ENCODE results near the gene SAMD11.
"Not testable (repeated sequence)": the region's sequence is repeated elsewhere in the genome, so short reads cannot be mapped to it uniquely, and the experiment has no call there.

Gene SAMD11, protein sequence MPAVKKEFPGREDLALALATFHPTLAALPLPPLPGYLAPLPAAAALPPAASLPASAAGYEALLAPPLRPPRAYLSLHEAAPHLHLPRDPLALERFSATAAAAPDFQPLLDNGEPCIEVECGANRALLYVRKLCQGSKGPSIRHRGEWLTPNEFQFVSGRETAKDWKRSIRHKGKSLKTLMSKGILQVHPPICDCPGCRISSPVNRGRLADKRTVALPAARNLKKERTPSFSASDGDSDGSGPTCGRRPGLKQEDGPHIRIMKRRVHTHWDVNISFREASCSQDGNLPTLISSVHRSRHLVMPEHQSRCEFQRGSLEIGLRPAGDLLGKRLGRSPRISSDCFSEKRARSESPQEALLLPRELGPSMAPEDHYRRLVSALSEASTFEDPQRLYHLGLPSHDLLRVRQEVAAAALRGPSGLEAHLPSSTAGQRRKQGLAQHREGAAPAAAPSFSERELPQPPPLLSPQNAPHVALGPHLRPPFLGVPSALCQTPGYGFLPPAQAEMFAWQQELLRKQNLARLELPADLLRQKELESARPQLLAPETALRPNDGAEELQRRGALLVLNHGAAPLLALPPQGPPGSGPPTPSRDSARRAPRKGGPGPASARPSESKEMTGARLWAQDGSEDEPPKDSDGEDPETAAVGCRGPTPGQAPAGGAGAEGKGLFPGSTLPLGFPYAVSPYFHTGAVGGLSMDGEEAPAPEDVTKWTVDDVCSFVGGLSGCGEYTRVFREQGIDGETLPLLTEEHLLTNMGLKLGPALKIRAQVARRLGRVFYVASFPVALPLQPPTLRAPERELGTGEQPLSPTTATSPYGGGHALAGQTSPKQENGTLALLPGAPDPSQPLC

DNA sequence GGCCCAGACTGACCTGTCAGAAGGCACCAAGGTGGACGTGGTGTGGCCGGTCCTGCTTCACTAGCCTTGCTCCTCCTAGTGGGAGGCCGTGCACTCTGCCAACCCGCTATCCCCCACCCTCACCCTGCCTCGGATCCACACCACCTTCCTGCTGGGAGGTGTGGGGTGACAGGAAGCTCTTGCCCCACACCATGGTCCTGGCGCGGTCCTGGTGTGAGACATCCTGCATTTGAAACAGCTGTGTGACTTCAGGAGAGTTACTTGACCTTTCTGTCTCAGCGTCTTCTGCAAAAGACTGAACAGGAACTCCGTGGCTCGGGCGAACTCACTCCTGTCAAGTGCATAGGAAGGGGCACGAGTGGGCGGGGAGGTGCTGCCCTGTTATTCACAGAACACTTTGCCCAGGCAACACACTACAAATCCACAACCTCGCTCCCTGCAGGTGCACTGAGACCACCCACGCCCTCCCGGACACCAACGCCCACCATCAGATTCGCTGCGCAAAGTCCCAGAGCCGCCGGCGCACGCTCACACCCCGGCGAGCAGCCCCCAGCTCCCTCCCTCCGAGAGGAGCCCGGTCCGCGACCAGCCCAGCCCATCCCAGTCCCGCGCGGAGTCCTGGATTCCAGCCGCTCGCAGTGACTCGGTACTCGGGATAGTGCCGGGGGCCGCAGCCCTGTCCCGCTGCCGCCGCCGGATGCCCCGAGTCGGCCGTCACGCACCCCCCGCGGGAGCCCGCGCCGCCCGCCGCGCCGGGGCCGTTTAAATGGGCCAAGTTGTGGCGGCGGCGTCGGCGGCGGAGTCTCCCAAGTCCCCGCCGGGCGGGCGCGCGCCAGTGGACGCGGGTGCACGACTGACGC lies at the start of gene SAMD11:
TSS of gene SAMD11 (plus strand) at position 793 of the 860 bp plus-strand sequence. CDS start 509 bp downstream, outside the sequence.
- DNase-seq: no peak

DNA sequence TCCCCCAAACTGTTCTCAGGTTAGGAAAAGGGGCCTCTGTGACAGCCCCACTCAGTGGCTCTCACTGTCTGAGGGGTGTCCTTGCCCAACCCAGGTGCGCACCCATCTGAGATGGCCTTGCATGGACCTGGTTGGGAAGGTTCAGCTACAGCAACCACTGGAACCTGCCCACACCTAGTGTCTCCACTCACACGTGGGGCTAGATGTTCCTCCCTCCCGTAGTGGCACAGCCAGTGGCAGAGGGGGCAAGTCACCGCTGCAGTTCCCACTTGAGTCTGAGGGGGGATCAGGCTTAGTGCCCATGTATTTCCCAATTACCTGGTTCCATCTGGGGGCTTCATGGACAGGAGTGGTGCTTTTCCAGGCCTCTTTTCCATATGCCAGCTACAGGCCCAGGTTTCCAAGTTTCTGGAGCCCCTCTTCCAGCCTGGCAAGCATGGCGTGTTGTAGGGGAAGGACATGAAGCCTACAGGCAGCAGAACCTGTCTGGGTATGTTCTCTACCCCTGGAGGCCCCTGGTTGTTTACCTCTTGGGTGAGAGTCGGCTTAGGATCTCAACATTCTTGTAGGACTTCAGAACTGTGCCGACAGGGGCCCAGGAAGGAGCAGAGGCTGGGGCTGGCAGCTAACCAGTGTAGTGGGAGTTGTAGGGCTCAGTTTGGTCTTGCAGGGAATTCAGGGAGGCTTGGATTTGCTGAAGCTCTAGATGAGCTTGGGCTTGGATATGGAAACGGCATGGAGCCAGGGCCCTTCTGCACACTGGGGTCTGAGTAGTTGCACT lies 47.1 kb upstream of the SAMD11 start:
- not testable (repeated sequence) for DNase-seq

DNA sequence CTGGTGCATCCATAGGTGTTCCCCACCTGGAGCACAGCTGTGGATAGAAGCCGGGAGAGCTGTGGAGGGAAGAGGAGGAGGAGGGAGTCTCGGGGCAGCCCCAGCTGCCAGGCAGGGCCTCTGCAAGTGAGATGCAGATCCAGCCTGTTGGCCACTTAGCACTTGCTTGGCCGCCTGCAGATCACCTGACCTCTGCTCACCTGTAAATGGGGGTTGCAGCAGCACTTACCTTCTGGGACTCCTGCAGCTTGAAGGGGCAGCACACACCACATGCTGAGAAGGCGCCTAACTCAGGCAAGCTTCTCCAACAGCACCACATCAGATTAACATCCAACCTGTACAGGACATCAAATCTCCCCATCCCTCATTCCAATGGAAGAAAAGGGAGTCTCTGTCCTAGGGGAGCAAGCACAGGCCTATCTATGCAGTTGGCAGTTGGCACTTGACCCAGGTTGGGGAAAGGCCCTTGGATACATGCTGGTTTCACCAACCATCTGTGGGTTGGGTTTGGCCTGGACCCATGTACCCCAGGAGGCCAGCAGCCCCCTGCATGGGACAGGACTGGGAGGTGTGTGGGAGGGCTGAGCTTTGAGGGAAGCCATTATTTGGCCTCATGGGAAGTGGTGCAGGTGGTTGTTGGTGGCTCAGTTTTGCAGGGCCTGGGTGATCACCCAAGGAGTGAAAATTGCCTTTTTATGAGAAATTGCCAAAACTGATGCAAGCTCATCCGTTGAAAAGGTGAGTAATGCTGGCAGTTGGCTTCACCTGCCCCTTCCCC lies 46.3 kb upstream of the SAMD11 start:
- not testable (repeated sequence) for DNase-seq

DNA sequence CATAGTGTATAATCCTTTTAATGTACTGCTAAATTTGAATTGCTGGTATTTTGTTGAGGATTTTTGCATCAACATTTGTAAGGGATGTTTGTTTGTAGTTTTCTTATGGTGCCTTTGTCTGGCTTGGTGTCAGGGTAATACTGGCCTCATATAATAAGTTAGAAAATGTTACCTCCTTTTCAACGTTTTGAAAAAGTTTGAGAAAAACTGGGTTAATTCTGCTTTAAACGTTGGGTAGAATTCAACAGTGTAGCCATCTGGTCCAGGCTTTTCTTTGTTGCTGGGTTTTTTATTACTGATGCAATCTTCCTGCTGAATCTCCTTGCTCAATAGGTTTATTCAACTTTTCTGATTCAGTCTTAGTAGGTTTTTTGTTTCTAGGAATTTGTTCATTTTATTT lies 43.2 kb upstream of the SAMD11 start:
- not testable (repeated sequence) for DNase-seq

DNA sequence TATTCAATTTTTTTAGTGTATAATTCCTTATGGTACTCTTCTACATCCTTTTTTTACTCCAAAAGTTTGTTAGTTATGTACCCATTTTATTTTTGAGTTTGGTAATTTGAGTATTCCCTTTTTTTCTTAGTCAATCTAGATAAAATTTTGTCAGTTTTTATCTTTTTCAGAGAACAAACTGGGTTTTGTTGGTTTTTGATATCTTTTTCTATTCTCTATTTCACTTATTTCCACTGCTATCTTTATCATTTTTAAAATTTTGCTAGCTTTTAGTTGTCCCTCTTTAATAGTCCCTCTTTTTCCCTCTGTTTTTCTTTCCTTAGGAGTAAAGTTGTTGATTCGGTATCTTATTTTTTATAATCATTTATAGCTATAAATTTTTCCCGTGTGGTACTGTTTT lies 42.8 kb upstream of the SAMD11 start:
- not testable (repeated sequence) for DNase-seq

DNA sequence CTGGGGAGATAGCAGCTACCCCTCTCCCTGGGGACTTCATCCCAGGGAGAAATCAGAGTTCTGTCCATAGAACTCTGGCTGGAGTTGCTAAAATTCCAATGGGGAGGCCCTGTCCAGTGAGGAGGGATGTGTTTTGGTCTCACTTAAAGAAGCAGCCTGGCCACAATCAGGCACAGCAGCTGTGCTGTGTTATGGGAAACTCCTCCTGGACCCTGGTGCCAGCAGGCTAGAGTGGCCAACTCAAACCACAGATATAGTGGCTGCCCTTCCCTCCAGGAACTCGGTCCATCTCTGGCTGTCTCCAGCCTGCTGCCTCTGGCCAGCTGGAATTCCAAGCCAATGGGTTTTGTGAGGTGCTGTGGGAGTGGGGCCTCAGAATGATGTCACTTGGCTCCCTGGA lies 37.4 kb upstream of the SAMD11 start:
- DNase-seq: no peak

DNA sequence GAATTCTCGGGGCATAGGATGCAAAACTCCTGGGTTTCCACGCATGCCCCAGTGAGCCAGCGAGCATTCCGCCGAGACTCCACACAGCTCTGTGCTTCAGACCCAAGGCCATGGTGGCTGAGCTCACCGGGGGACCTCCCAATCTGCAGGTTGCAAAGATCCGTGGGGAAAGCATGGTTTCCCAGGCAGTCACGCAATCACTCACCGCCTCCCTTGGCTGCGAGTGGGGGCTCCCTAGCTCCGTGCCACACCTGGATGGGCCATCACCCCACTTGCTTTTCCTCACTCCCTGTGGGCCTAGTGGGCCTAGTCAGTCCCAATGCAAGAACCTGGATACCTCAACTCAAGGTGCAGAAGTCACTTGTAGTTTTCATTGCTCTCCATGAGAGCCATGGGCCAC lies 37.0 kb upstream of the SAMD11 start:
- DNase-seq: no peak

DNA sequence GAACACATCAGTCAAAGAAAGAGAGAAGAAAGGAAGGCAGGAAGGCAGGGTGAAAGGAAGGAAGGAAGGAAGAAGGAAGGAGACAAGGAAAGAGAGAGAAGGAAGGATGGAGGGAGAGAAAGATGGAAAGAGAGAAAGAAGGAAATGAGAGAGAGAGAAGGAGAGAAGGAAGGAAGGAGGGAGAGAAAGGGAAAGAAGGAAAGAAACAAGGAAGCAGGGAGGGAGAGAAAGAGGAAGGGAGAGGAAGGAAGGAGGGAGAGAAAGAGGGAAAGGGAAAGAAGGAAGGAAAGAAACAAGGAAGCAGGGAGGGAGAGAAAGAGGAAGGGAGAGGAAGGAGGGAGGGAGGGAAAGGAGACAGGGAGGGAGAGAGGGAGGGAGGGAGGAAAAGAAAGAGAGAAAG lies 35.4 kb upstream of the SAMD11 start:
- DNase-seq: no peak

DNA sequence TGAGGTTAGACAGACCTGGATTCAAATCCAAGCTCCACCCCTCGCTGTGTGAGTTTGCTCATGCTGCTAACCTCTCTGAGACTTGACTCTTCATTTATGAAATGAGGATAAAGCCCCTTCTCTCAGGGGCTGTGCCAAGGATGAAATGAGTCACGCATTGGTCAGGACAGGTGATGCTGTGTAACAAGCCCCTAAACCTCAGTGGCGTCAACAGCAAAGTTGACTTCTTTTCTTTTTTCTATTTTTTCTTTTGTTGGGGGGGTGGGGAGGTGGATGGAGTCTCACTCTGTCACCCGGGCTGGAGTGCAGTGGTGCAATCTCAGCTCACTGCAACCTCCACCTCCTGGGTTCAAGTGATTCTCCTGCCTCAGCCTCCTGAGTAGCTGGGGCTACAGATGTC lies 33.9 kb upstream of the SAMD11 start:
- not testable (repeated sequence) for DNase-seq

DNA sequence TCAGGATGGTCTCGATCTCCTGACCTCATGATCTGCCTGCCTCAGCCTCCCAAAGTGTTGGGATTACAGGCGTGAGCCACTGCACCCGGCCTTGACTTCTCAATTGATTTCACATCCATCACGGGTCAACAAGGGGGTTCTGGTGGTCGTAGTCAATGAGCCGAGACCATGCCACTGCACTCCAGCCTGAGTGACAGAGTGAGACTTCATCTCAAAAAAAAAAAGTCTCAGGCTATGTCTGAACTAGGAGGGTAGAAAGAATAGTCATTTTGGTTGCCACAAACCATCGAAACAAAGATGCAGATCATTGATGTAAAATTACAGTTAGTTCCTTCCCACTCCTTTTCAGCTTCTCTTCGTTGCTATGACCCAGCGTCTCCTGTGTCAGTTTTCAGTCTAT lies 33.5 kb upstream of the SAMD11 start:
- not testable (repeated sequence) for DNase-seq

DNA sequence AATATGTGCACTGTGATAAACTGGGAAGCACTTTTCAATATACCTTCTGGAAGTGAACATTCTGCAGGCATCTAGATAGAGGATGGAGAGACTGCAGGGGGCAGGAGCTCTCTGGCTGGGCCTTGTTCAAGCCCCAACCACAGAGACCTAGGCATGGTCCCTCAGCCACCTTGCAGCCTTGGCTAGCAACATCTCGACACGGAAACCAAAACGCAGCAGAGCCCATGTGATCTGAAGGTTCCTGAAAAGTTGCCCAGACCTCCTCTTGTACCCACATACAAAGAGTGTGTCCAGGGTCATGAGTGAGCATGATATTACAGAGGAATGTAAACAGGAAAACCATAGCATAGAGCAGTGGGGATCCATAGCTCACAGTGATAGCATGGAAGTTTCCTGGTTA lies 33.1 kb upstream of the SAMD11 start:
- DNase-seq: no peak

DNA sequence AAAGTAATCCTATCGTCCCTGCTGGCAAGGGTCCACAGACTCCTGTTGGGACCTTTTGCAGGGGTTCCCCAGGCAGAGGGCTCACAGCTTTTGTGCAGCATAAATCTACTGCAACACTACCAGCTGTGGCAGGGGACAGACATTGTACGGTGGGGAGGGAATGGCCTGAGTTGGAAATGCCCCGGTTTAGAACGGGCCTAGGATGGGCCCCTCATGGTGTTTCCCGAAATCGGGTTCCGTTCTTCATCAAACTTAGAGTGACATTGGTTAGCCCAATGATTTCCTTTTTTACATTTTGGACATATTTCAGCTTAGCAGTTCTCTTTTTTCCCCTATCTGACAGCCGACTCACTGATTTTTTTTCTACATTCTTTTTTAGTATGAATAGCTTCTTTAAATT lies 26.5 kb upstream of the SAMD11 start:
- no peak for DNase-seq

DNA sequence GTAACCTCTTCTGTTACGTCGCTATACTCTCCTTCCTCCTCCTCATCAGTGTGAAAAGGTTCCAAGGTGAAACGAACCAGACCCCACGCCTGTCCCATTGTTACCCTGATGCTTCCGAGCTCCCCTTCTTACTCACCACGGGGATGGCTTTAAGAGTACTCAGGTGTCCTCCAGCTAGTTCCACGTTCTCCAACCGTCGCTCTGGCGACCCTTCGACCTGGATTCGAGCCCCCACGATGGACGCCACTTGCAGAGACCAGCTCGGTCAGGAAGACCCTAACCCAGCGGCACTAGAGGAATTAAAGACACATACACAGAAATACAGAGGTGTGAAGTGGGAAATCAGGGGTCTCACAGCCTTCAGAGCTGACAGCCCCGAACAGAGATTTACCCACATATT lies 25.8 kb upstream of the SAMD11 start:
- DNase-seq: not testable (repeated sequence)

DNA sequence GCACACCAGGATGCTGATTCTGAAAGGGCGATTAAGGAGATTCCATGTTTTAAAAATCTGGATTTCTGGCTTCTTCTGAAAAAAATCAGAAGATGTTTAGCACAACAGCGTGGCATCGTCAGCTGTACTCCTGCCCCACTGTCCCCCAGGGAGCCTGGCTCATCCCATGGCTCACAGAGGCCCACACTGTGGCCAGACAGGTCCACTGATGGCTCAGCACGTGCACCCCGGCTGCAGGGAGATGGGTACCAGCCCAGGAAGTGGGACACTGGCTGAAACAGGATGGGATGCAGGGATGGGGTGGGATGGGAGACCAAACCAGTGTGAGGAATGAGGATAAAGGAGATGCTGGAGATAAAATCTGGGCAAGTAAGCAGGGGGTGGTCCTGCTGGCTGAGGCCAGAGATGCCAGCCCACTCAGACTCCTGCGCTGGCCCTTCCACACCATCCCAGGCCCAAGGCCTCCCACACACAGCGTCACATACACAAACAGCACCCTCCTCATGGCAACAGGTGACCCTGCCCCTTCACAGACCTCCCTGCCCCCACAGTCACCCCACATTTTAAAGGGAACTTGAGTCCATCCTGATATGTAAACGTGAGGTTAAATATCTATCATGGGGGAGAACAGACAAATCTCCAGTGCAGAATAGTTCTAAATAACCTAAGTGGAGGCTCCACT lies 23.9 kb upstream of the SAMD11 start:
- DNase-seq: no peak

DNA sequence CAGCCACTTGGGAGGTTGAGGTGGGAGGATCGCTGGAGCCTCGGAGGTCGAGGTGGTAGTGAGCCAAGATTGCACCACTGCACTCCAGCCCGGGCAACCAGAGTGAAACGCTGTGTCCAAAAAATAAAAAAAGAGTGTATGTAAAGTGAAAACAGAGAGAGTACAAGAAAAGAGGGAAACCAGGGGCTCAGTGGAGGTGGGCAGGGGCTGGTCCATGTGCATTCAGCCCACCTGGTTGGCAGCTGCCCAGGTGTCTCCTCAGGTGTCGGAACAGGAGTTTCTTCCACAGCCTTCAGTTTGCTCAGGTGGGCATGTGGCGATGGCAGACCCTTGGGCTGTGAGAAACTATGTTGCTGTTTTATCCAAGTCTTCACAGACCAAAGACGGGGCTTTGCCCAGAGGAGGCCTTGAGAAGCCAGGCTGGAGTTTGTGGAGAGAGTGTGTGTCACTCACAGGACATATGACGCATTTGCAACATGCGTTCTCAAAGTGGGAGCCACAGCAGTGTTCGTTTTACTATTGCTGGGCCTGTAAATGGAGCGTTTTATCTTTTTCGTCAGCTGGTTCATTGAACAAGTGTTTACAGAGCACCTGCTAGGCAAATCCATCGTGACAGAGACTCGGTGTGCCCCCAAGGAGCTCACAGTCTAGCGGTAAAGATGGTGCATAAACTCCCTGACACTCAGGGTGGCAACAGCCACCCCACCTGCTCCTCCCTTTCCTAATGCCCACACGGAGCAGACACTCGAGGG lies 22.4 kb upstream of the SAMD11 start:
- DNase-seq: no peak

DNA sequence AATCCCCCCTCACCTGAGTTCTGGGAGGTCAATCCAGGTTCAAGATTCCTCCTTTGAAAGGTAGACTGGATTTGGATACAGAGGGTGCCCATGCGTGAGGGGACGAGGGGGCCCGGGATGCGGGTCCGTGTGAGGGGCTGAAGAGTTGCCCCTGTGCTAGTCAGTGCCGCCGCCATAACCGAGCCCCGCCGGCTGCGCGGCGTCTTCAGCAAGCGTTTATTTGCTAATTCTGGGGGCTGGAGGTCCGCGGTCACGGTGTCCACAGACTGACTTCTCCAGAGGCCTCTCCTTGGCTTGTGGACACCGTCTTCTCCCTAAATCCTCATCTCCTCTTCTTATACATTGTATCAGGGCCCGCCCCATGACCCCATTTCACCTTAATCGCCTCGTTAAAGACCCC lies 20.9 kb upstream of the SAMD11 start:
- no peak for DNase-seq

DNA sequence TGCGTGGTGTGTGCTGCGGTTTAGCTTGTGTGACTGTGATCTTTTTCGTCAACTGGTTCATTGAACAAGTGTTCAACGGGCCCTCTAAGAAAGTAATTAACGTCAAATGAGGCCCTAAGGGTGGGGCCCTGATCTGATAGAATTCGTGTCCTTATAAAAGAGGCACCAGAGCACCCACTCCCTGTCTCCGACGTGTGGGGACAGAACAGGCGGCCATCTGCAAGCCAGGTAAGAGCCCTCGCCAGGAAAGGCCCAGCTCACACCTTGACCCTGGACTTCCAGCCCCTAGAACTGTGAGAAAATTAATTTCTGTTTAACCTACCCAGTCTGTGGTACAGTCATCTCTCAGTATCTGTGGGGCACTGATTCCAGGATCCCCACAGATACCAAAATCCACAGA lies 20.4 kb upstream of the SAMD11 start:
- no peak for DNase-seq

DNA sequence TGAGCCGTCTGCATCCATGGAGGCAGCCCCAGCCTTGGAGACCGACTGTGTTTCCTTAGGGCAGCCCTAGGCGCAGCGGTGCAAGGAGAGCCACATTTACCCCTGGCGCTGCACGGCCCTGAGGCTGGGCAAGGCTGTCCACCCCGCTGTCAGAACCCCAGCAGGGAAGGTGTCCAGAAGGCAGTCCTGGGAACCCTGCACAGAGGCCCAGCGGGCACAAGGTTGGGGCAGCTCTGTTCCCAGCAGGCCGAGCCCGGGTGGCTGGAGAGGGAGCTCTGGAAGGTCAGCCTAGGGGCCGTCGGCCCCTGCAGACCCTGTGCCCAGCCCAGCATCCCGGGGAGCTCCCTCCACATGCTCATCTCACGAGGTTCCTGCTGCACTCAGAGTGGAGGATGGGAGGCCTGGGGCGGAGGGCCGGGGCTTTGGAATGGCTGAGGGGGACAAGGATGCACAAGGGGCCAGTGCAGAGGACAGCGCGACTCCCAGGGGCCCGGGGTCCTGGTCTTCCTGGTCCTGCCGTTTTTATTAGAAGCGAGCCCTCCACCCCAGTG lies 19.9 kb upstream of the SAMD11 start:
- DNase-seq: no peak

DNA sequence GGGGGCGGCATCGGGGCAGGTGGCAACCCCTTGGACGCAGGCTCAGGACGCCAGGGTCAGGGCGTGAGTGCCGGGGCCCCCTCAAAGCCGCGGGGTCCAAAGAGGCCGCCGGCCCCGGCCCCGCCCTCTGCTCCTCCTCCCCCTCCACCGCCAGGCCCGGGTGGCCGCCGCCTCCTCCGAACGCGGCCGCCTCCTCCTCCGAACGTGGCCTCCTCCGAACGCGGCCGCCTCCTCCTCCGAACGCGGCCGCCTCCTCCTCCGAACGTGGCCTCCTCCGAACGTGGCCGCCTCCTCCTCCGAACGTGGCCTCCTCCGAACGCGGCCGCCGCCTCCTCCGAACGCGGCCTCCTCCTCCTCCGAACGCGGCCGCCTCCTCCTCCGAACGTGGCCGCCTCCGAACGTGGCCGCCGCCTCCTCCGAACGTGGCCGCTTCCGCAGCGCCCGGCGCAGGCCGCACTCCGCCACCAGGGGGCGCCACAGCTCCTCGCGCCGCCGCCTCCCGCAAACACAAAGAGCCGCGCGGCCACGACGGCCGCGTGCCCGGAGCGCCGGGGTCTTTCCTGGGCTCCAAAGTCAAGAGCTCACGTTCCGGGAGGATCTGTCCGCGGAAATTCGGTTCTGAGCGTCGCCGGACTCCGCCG lies 19.3 kb upstream of the SAMD11 start:
- DNase-seq: no peak

All from cortex of kidney (tissue), 1 donor.